ENCODE data around the gene TEAD4.

Gene TEAD4

GRCh38 chr12:2967651-2968050, 8.5 kb downstream of the TEAD4 start:
- no peak for DNase-seq (ENCODE audit: low read depth)
- no peak overlapping the region for H3K4me3 ChIP-seq (ENCODE audit: control insufficient read depth, low read depth, low read length)
- no peak for TF ChIP-seq CTCF (conservative IDR thresholded peaks at IDR 0.05; ENCODE audit: control insufficient read depth, insufficient read depth, low read depth, low read length)

- no peak for TF ChIP-seq CTCF (conservative IDR thresholded peaks at IDR 0.05; ENCODE audit: control insufficient read depth, insufficient read depth, low read depth, low read length)
- no peak overlapping the region for H3K4me3 ChIP-seq (ENCODE audit: control insufficient read depth, low read depth, low read length)
- peak; percentile 17 for DNase-seq (ENCODE audit: low read depth)
Measured at GRCh38 chr12:2970744-2971143, 11.5 kb downstream of the TEAD4 start.

GRCh38 chr12:2973566-2973965, 14.4 kb downstream of the TEAD4 start:
- no peak for DNase-seq (ENCODE audit: low read depth)
- TF ChIP-seq CTCF (conservative IDR thresholded peaks at IDR 0.05; ENCODE audit: control insufficient read depth, insufficient read depth, low read depth, low read length), result no peak
- no peak overlapping the region for H3K4me3 ChIP-seq (ENCODE audit: control insufficient read depth, low read depth, low read length)

- H3K4me3 ChIP-seq (ENCODE audit: control insufficient read depth, low read depth, low read length), result no peak overlapping the region
- DNase-seq (ENCODE audit: low read depth), result peak; percentile 16
- no peak for TF ChIP-seq CTCF (conservative IDR thresholded peaks at IDR 0.05; ENCODE audit: control insufficient read depth, insufficient read depth, low read depth, low read length)
Measured at GRCh38 chr12:2974560-2974971, 15.4 kb downstream of the TEAD4 start.

GRCh38 chr12:2976581-2976996, 17.4 kb downstream of the TEAD4 start:
- no peak for TF ChIP-seq CTCF (conservative IDR thresholded peaks at IDR 0.05; ENCODE audit: control insufficient read depth, insufficient read depth, low read depth, low read length)
- no peak overlapping the region for H3K4me3 ChIP-seq (ENCODE audit: control insufficient read depth, low read depth, low read length)
- DNase-seq (ENCODE audit: low read depth), result no peak

- DNase-seq (ENCODE audit: low read depth), result no peak
- no peak for TF ChIP-seq CTCF (conservative IDR thresholded peaks at IDR 0.05; ENCODE audit: control insufficient read depth, insufficient read depth, low read depth, low read length)
- H3K4me3 ChIP-seq (ENCODE audit: control insufficient read depth, low read depth, low read length), result no peak overlapping the region
Measured at GRCh38 chr12:2977776-2978175, 18.6 kb downstream of the TEAD4 start.

- no peak for DNase-seq (ENCODE audit: low read depth)
- no peak for TF ChIP-seq CTCF (conservative IDR thresholded peaks at IDR 0.05; ENCODE audit: control insufficient read depth, insufficient read depth, low read depth, low read length)
- H3K4me3 ChIP-seq (ENCODE audit: control insufficient read depth, low read depth, low read length), result no peak overlapping the region
Measured at GRCh38 chr12:2979806-2980205, 20.6 kb downstream of the TEAD4 start.
